HG03108 (cell line): ENCODE results near the gene LANCL3.
"Not testable (repeated sequence)": the region's sequence is repeated elsewhere in the genome, so short reads cannot be mapped to it uniquely, and the experiment has no call there.

Source experiments
- ATAC-seq: cut with Tn5 transposase; IDR thresholded peaks from one replicate; pipeline ENCODE4 v1.9.1; 2021; ENCODE audit warnings: moderate library complexity; ENCODE audit not compliant: unreplicated experiment

The LANCL3 gene

GRCh38 chrX:37613933-37614332 lies 42.5 kb downstream of the LANCL3 start:
- no peak for ATAC-seq

GRCh38 chrX:37627602-37628001 lies 56.1 kb downstream of the LANCL3 start:
- no peak for ATAC-seq

- no peak for ATAC-seq
Observed at GRCh38 chrX:37638047-37638446, 66.6 kb downstream of the LANCL3 start.

- no peak for ATAC-seq
Observed at GRCh38 chrX:37640142-37640541, 68.7 kb downstream of the LANCL3 start.

GRCh38 chrX:37641859-37642258 lies 70.4 kb downstream of the LANCL3 start:
- ATAC-seq: no peak

- no peak for ATAC-seq
Observed at GRCh38 chrX:37644381-37645305, 73.2 kb downstream of the LANCL3 start.

- no peak for ATAC-seq
Observed at GRCh38 chrX:37646254-37646653, 74.8 kb downstream of the LANCL3 start.

GRCh38 chrX:37650879-37651278 lies 79.4 kb downstream of the LANCL3 start:
- not testable (repeated sequence) for ATAC-seq

GRCh38 chrX:37651921-37652452 lies 80.5 kb downstream of the LANCL3 start:
- no peak for ATAC-seq

- ATAC-seq: no peak
Observed at GRCh38 chrX:37652589-37653231, 81.2 kb downstream of the LANCL3 start.

GRCh38 chrX:37653397-37654085 lies 82.1 kb downstream of the LANCL3 start:
- ATAC-seq: no peak

- ATAC-seq: no peak
Observed at GRCh38 chrX:37658343-37659030, 87.0 kb downstream of the LANCL3 start.

- no peak for ATAC-seq
Observed at GRCh38 chrX:37659047-37659446, 87.6 kb downstream of the LANCL3 start.

- ATAC-seq: no peak
Observed at GRCh38 chrX:37662181-37662580, 90.7 kb downstream of the LANCL3 start.

GRCh38 chrX:37666516-37666915 lies 95.1 kb downstream of the LANCL3 start:
- no peak for ATAC-seq

GRCh38 chrX:37667141-37667540 lies 95.7 kb downstream of the LANCL3 start:
- ATAC-seq: no peak

GRCh38 chrX:37672563-37672962 lies 101.1 kb downstream of the LANCL3 start:
- ATAC-seq: no peak

GRCh38 chrX:37676811-37677210 lies 105.3 kb downstream of the LANCL3 start:
- ATAC-seq: no peak

GRCh38 chrX:37677243-37677642 lies 105.8 kb downstream of the LANCL3 start:
- no peak for ATAC-seq

GRCh38 chrX:37677765-37678164 lies 106.3 kb downstream of the LANCL3 start:
- no peak for ATAC-seq

- no peak for ATAC-seq
Observed at GRCh38 chrX:37678574-37678973, 107.1 kb downstream of the LANCL3 start.
